Activated CD8-positive, alpha-beta memory T cell treated with anti-CD3 and anti-CD28 coated beads, Interleukin-2, amount 10 ng/mL, durations not matched to agents 7 days and 5 days (primary cell): ENCODE results near the gene MEIS1. TPM values are rescaled to one million over a fixed set of nuclear protein-coding genes. Genes with fewer than 3 reads are reported as not detected.
A peak's percentile ranks its signal among the peaks of the same experiment; 100 is the strongest.

ENCODE experiments used
- ATAC-seq: fragments of 150-1000 bp; cut with Tn5 transposase; one replicate; pipeline ENCODE4 v1.10.0; 2021; ENCODE audit warnings: moderate library complexity
- CTCF ChIA-PET: fragments of 350-600 bp; sonication (Branson Sonifier 250); formaldehyde crosslinking; loops from one replicate; lab custom pipeline; 2021; ENCODE audit warnings: antibody characterized with exemption; lab: Charles Lee
- DNase-seq: peaks from one replicate; pipeline ENCODE4 v3.0.0-alpha.2; 2020
- H3K27ac Mint-ChIP-seq: one replicate; pipeline ENCODE4 v1.8.0; 2021; ENCODE audit warnings: mild to moderate bottlenecking, mixed read lengths
- H3K27me3 Mint-ChIP-seq: one replicate; pipeline ENCODE4 v1.8.0; 2021; ENCODE audit warnings: mixed read lengths
- H3K36me3 Mint-ChIP-seq: one replicate; pipeline ENCODE4 v1.8.0; 2021; ENCODE audit warnings: mild to moderate bottlenecking, mixed read lengths
- H3K4me1 Mint-ChIP-seq: one replicate; pipeline ENCODE4 v1.8.0; 2021; ENCODE audit warnings: mixed read lengths
- H3K4me3 Mint-ChIP-seq: one replicate; pipeline ENCODE4 v1.8.0; 2021; ENCODE audit warnings: mild to moderate bottlenecking, moderate library complexity, mixed read lengths
- H3K9me3 Mint-ChIP-seq: one replicate; pipeline ENCODE4 v1.8.0; 2022; ENCODE audit warnings: low read depth, mixed read lengths
- total RNA-seq, 2 experiments: library from RNA; stranded (reverse); gene quantifications; one replicate each; pipeline ENCODE4 v1.2.3, GENCODE V29; 2021

The MEIS1 gene
- total RNA-seq, 2 experiments from 2014 or later: not detected

GRCh38 chr2:66426244-66427111 is 8.4 kb upstream of the MEIS1 start:
- peaks cover 55% of the 10 kb centered on the region for H3K27me3 Mint-ChIP-seq
- CTCF ChIA-PET: no interaction called here
- H3K9me3 Mint-ChIP-seq: no peaks in the 10 kb centered on the region
- no peaks in the 10 kb centered on the region for H3K4me1 Mint-ChIP-seq
- ATAC-seq: no peak
- no peak for DNase-seq
- no peak overlapping the region for H3K27ac Mint-ChIP-seq
- no peak overlapping the region for H3K4me3 Mint-ChIP-seq
- no peaks in the 10 kb centered on the region for H3K36me3 Mint-ChIP-seq

GRCh38 chr2:66427300-66427699 is 7.6 kb upstream of the MEIS1 start:
- no peaks in the 10 kb centered on the region for H3K36me3 Mint-ChIP-seq
- H3K4me3 Mint-ChIP-seq: no peak overlapping the region
- ATAC-seq (no peak), DNase-seq (no peak)
- H3K27me3 Mint-ChIP-seq: peaks cover 61% of the 10 kb centered on the region
- CTCF ChIA-PET: no interaction called here
- H3K9me3 Mint-ChIP-seq: no peaks in the 10 kb centered on the region
- H3K27ac Mint-ChIP-seq: no peak overlapping the region
- H3K4me1 Mint-ChIP-seq: peaks cover 2% of the 10 kb centered on the region

- Mint-ChIP-seq H3K27me3 (peaks cover 77% of the 10 kb centered on the region), H3K36me3 (peaks cover 1% of the 10 kb centered on the region), H3K4me1 (peaks cover 13% of the 10 kb centered on the region), H3K9me3 (no peaks in the 10 kb centered on the region), H3K4me3 (no peak overlapping the region), H3K27ac (no peak overlapping the region)
- no peak for ATAC-seq
- DNase-seq: no peak
- CTCF ChIA-PET: interaction anchor here (1.2 to 1.7 kb wide), 3 partner anchors 11 to 1602 kb away, joined by 3 to 6 read pairs (median 3); no protein-coding TSS in a partner anchor
Measured at GRCh38 chr2:66428986-66429612, 5.8 kb upstream of the MEIS1 start.

- Mint-ChIP-seq H3K9me3 (no peaks in the 10 kb centered on the region), H3K36me3 (peaks cover 1% of the 10 kb centered on the region), H3K27me3 (peaks cover 81% of the 10 kb centered on the region), H3K4me3 (no peak overlapping the region), H3K27ac (no peak overlapping the region), H3K4me1 (peaks cover 17% of the 10 kb centered on the region)
- no peak for ATAC-seq
- CTCF ChIA-PET: interaction anchor here (0.9 to 1.7 kb wide), 4 partner anchors 9 to 1601 kb away, joined by 3 to 6 read pairs (median 3); no protein-coding TSS in a partner anchor
- DNase-seq: no peak
Measured at GRCh38 chr2:66429693-66430504, 5.0 kb upstream of the MEIS1 start.

- no peak for DNase-seq
- H3K36me3 Mint-ChIP-seq: peaks cover 3% of the 10 kb centered on the region
- CTCF ChIA-PET: interaction anchor here (0.9 kb wide), 1 partner anchor 8 kb away, joined by 3 read pairs; no protein-coding TSS in a partner anchor
- peaks cover 24% of the 10 kb centered on the region for H3K4me1 Mint-ChIP-seq
- H3K27me3 Mint-ChIP-seq: peaks cover 81% of the 10 kb centered on the region
- H3K4me3 Mint-ChIP-seq: no peak overlapping the region
- no peak for ATAC-seq
- H3K9me3 Mint-ChIP-seq: no peaks in the 10 kb centered on the region
- H3K27ac Mint-ChIP-seq: no peak overlapping the region
Measured at GRCh38 chr2:66430505-66431273, 4.2 kb upstream of the MEIS1 start.

- peaks cover 24% of the 10 kb centered on the region for H3K4me1 Mint-ChIP-seq
- no peaks in the 10 kb centered on the region for H3K9me3 Mint-ChIP-seq
- H3K4me3 Mint-ChIP-seq: no peak overlapping the region
- peaks cover 3% of the 10 kb centered on the region for H3K36me3 Mint-ChIP-seq
- CTCF ChIA-PET: no interaction called here
- H3K27me3 Mint-ChIP-seq: peaks cover 81% of the 10 kb centered on the region
- no peak for DNase-seq
- no peak overlapping the region for H3K27ac Mint-ChIP-seq
- ATAC-seq: no peak
Measured at GRCh38 chr2:66431274-66431642, 3.7 kb upstream of the MEIS1 start.

DNA sequence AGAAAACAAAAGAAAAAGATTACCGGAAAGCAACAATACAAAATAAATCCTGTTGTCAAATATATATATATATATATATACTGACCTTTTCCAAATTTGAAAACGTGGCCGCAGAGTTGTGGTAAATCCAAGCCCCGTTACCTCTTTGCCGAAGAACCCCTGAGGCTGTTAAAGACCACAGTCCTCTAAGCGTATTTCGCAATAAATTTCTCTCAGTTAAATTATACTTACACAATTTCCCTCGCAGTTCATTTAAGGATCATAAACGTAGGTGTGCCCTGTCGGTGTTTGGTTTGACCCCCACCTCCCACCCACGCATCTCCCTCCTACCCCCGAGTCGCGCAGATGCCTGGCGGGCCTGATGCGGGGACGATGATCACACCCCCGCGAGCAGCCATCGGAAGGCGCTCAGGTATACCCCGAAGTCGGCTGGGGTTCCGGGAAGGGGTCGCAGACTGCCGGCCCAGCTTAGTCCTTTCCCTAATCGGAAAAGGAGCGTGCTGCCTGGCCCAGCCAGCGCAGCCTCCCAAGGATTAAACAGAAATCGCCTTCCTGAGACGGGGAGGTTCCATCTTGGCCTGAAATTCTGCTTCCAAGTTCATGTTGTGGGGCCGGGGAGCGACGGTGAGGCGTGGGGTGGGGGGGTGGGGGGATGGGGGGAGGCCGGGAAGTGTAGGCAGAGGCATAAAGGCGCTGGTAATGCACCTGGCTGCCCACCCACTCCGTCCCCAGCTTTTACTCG is 2.9 kb upstream of the MEIS1 start:
- Mint-ChIP-seq H3K4me1 (peaks cover 24% of the 10 kb centered on the region), H3K27me3 (peaks cover 84% of the 10 kb centered on the region), H3K4me3 (no peak overlapping the region), H3K27ac (no peak overlapping the region), H3K36me3 (peaks cover 3% of the 10 kb centered on the region), H3K9me3 (no peaks in the 10 kb centered on the region)
- CTCF ChIA-PET: no interaction called here
- ATAC-seq: no peak
- no peak for DNase-seq

DNA sequence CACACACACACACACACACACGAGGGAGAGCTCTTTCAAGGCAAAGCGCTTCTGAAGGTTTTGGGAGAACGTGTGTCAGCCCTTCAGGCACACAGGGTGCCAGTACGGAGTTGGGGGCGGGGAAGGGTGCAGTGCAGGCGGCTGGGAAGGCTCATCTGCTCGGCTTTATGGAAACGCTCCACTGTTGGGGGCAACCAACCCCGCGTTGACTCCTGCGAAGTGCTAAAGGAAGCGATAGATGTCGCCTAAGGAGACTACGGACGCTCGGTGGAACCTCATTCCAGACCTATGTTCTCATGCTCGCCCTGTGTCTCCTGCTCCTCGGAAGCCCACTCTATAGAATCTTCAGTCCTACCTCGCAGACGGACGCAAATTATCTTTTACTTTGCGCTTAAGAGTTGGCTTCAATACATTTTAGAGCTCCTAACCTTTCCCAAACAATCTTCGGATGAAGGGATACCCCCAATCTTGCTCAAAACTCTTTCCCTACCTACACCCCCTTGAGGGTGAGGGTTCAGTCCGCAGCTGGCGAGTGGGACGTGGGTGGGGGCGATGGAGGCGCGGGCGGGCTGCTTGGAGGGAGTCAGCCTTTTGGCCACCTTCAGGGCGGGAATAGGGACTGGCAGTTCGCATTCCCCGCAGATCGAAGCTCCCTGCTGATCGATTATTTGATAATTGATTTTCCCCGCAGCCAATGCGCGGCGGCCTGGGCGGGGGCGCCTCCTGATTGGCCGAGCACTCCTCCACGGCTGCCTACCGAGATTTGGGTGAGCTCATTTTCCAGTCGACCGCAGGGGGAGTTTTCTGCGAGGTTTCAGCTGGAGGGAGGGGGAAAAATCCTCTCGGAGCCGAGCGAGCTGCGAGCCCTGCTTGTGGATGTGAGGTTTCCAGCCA is 1.9 kb upstream of the MEIS1 start:
- no peaks in the 10 kb centered on the region for H3K9me3 Mint-ChIP-seq
- peak overlapping the region; percentile 59 for H3K4me3 Mint-ChIP-seq
- peaks cover 26% of the 10 kb centered on the region for H3K4me1 Mint-ChIP-seq
- DNase-seq: no peak
- peaks cover 86% of the 10 kb centered on the region for H3K27me3 Mint-ChIP-seq
- H3K27ac Mint-ChIP-seq: no peak overlapping the region
- peaks cover 3% of the 10 kb centered on the region for H3K36me3 Mint-ChIP-seq
- CTCF ChIA-PET: no interaction called here
- no peak for ATAC-seq

- ATAC-seq: no peak
- peaks cover 26% of the 10 kb centered on the region for H3K4me1 Mint-ChIP-seq
- CTCF ChIA-PET: no interaction called here
- no peak overlapping the region for H3K27ac Mint-ChIP-seq
- no peaks in the 10 kb centered on the region for H3K9me3 Mint-ChIP-seq
- no peak for DNase-seq
- peaks cover 3% of the 10 kb centered on the region for H3K36me3 Mint-ChIP-seq
- H3K27me3 Mint-ChIP-seq: peaks cover 89% of the 10 kb centered on the region
- peak overlapping the region; percentile 59 for H3K4me3 Mint-ChIP-seq
Measured at GRCh38 chr2:66433695-66433944, 1.3 kb upstream of the MEIS1 start.

DNA sequence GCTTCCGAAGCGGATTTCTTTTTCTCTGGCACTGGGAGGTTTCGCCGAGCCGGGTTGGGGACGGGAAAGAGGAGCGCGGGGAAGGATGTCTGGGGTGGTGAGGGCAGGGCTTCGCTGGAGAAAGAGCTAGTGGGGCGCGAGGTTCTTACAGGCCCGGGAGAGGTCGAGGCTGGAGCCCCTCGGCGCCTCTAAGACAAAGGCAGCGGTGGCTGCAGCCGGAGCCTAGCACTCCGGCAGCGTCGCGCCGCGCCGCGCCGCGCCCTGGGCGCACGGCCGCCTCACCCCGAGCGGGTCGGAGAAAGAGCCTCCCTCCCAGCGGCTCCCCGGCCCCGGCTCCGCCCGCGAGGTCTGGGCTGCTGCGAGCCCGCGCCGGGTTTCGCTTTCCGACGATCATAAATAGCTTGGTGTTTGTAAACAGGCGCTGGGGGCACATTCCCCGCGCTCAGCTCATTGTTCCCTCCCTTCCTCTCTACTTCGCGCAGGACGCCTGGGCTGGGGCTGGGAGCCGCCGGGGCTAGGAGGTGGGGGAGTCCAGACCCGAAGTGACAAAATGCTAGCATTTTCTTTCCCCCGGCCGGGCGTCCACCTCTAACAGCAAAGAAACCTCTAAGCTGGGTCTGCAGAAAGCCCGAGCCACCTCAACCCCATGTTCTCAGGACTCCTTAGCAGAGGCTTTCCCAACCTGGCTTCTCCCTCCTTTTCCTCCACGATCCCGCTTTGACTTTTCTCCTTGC is 813 bp upstream of the MEIS1 start:
- Mint-ChIP-seq H3K27me3 (peaks cover 90% of the 10 kb centered on the region), H3K27ac (no peak overlapping the region), H3K4me1 (peaks cover 26% of the 10 kb centered on the region), H3K4me3 (peak overlapping the region; percentile 70), H3K9me3 (no peaks in the 10 kb centered on the region), H3K36me3 (peaks cover 3% of the 10 kb centered on the region)
- CTCF ChIA-PET: no interaction called here
- ATAC-seq (peak; percentile 57), DNase-seq (no peak)

GRCh38 chr2:66435549-66435875 is 587 bp downstream of the MEIS1 start:
- DNase-seq (no peak), ATAC-seq (no peak)
- Mint-ChIP-seq H3K4me1 (peaks cover 26% of the 10 kb centered on the region), H3K27ac (no peak overlapping the region), H3K36me3 (peaks cover 4% of the 10 kb centered on the region), H3K27me3 (peaks cover 94% of the 10 kb centered on the region), H3K4me3 (peak overlapping the region; percentile 70), H3K9me3 (no peaks in the 10 kb centered on the region)
- CTCF ChIA-PET: no interaction called here
